Purkinje cell (primary cell): ENCODE results near the gene RAB11FIP5. TPM values are rescaled to one million over a fixed set of nuclear protein-coding genes. Genes with fewer than 3 reads are reported as not detected.

Experiments
- polyA plus RNA-seq: library from polyadenylated mRNA; unstranded; fragments of >200 nt; fragmentation: Nextera tagmentation; gene quantifications from 2 replicates; pipeline ENCODE4 v1.2.1, GENCODE V29; 2014

The RAB11FIP5 gene
- 15.0 and 15.6 TPM in 2 replicates for polyA plus RNA-seq

DNA sequence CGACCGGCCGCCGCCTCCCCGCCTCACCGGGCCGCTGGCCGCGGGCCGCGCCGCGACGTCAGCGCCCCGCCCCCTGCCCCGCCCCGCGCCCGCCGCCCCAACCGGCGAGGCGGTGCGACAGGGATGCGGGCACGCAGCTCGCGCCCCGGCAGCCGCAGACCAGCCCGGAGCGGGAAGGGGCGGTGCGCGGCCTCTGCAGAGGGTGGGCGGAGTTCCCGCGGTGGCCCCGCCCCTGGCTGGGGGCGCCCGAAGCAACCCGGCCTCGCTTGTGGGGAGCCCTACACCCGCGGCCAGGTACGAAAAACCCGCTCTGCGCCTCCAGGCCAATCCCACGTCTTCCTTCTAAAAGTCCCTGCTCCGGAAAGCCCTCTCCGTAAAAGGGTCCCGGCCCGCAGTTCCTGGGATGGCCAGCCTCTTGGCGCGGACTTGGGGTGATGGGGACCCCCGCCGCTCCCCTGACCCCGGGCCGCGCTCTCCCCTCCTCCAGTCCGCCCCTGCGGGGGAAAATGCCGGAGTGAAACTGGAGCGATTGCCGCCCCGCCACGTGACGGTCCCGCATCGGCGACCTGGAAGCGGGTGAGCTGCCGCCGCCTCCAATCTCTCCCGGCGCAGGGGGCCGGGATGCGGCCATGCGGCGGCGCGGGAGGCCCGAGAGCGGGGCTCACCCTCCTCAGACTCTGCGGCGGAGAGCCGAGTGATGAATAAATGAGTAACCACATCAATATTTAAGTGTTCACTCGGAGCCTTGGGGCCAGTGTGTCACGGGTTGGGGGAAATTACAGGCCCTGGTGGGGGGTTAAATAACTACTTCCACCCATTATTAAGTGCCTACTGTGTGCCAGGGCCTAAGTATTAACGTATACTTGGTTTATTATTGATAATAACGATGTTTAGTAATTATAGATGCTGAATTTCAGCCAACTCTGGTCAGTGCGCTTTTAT is at the start of gene RAB11FIP5:
Gene RAB11FIP5 (minus strand): TSS at position 36 of the 942 bp plus-strand sequence. CDS start 171 bp downstream, outside the sequence.

GRCh38 chr2:73071360-73072128 is 41.2 kb downstream of the RAB11FIP5 start, which contains the start of gene SFXN5:
Gene SFXN5, minus strand, starts transcription at chr2:73071712. Its CDS starts 7 bp downstream, at chr2:73071705.

Other genes starting within 250 kb of the RAB11FIP5 start
- gene SPR, start 225.5 kb downstream of the RAB11FIP5 start, polyA plus RNA-seq = 4.4 and 11.7 TPM in 2 replicates
- gene EMX1, start 195.4 kb downstream of the RAB11FIP5 start, polyA plus RNA-seq = not detected in 2 replicates
- gene SFXN5, start 41.2 kb downstream of the RAB11FIP5 start, polyA plus RNA-seq = 53.2 and 54.1 TPM in 2 replicates
- gene NOTO, start 89.6 kb upstream of the RAB11FIP5 start, polyA plus RNA-seq = not detected in 2 replicates
- gene SMYD5, start 101.3 kb upstream of the RAB11FIP5 start, polyA plus RNA-seq = 4.4 and 5.0 TPM in 2 replicates
- 8.1 and 12.1 TPM in 2 replicates for gene PRADC1, start 120.3 kb upstream of the RAB11FIP5 start, polyA plus RNA-seq
- gene CCT7, start 121.4 kb upstream of the RAB11FIP5 start, polyA plus RNA-seq = 138 and 170 TPM in 2 replicates
- 0.06 and 1.5 TPM in 2 replicates for gene FBXO41, start 171.5 kb upstream of the RAB11FIP5 start, polyA plus RNA-seq
- 0.99 TPM in 1 of 2 replicates, not detected in the other for gene EGR4, start 180.6 kb upstream of the RAB11FIP5 start, polyA plus RNA-seq